ENCODE results near the gene TMEM51. TPM values are rescaled to one million over a fixed set of nuclear protein-coding genes. Genes with fewer than 3 reads are reported as not detected.

Gene TMEM51
- total and polyA plus RNA-seq, 9 of the 15 experiments (the other 6 are each of a cell fraction or from before 2014, with no cell fraction given), result 0.06 to 1.4 (median 0.58) TPM

- H3K9ac ChIP-seq (ENCODE audit: insufficient read depth in 1 of 2, low read depth in 2 of 2, low read length in 2 of 2), result no peak overlapping the region
- no peaks in the 10 kb centered on the region for H3K9me3 ChIP-seq (replicated peaks; ENCODE audit: control insufficient read depth, insufficient read depth, low read depth, low read length)
- DNase-seq (ENCODE audit: extremely low read depth in 1 of 4, low spot score in 3 of 4) (no peak), ATAC-seq (no peak), FAIRE-seq (no peak)
- intact Hi-C loops (cut with micrococcal nuclease), result no loop called here
- no peak overlapping the region for H3K27ac ChIP-seq (ENCODE audit: extremely low read depth, low read depth, low read length)
- no peak overlapping the region for H3K4me2 ChIP-seq (ENCODE audit: insufficient read depth, low read length)
- TF ChIP-seq MEIS2 (IDR thresholded peaks at IDR 0.05; ENCODE audit: partially characterized antibody), result no peak
- peak; percentile 42; the same call in 1 of the 2 replicates for TF ChIP-seq C11orf30 (IDR thresholded peaks at IDR 0.05; ENCODE audit: low read depth)
- TF ChIP-seq MIER1 (IDR thresholded peaks at IDR 0.05; ENCODE audit: low read depth), result no peak
- TF ChIP-seq HDAC1 (IDR thresholded peaks at IDR 0.05), result no peak
- no peak for TF ChIP-seq PTRF (tag; IDR thresholded peaks at IDR 0.05)
- no peak for TF ChIP-seq NEUROD1 (IDR thresholded peaks at IDR 0.05; ENCODE audit: borderline replicate concordance, low read depth, low read length, partially characterized antibody)
- TF ChIP-seq MAFG (tag; conservative IDR thresholded peaks at IDR 0.05), result peak; percentile 25; the same call in 1 of the 2 replicates
- 0 out of 2 replicates have a peak, but pooled peaks have one; percentile 50 for TF ChIP-seq ZNF316 (IDR thresholded peaks at IDR 0.05)
- H3K9me1 ChIP-seq (ENCODE audit: control insufficient read depth, insufficient read depth, low read length), result no peaks in the 10 kb centered on the region
- H3K4me1 ChIP-seq (replicated peaks in 1 of 2; ENCODE audit: control insufficient read depth in 2 of 2, insufficient read depth in 2 of 2, low read length in 2 of 2), result peaks cover 3 to 7% of the 10 kb centered on the region in 2 experiments
- 1% methylated on average over 6 of the region's 6 CpGs for WGBS (ENCODE audit: insufficient coverage, low coverage, missing lambda C conversion rate)
- no TSS peak for BruUV-seq (replicated peaks)
- ChIA-PET POLR2A (interaction anchor here (0.7 to 0.9 kb wide), 2 partner anchors 10 to 43 kb away, joined by 3 to 4 read pairs; no protein-coding TSS in a partner anchor), CTCF (ENCODE audit: low intra/inter-chr PET ratio) (no interaction called here)
- H2AFZ ChIP-seq (ENCODE audit: low read depth, low read length), result no peak overlapping the region
- H3K27me3 ChIP-seq (ENCODE audit: control insufficient read depth in 2 of 2, insufficient read depth in 2 of 2, low read length in 2 of 2), result peaks cover 18 to 67% of the 10 kb centered on the region in 2 experiments
- in situ Hi-C loops (cut with MboI), result no loop called here
- H3K79me2 ChIP-seq (ENCODE audit: control insufficient read depth, insufficient read depth, low read length), result no peaks in the 10 kb centered on the region
- H4K20me1 ChIP-seq (replicated peaks; ENCODE audit: control insufficient read depth, insufficient read depth, low read length), result no peaks in the 10 kb centered on the region
- no peaks in the 10 kb centered on the region for H3K36me3 ChIP-seq (ENCODE audit: control insufficient read depth, insufficient read depth, low read length)
- H3K4me3 ChIP-seq, result no peak overlapping the region
Measured at GRCh38 chr1:15148004-15148403, 5.5 kb upstream of the TMEM51 start.
